Measurements from ENCODE around the gene FAM13A. TPM values are rescaled to one million over a fixed set of nuclear protein-coding genes. Genes with fewer than 3 reads are reported as not detected.
"Not testable (repeated sequence)": the region's sequence is repeated elsewhere in the genome, so short reads cannot be mapped to it uniquely, and the experiment has no call there.

The FAM13A gene
- total RNA-seq, 1 donor from 2014 or later, result 52.2 TPM

DNA sequence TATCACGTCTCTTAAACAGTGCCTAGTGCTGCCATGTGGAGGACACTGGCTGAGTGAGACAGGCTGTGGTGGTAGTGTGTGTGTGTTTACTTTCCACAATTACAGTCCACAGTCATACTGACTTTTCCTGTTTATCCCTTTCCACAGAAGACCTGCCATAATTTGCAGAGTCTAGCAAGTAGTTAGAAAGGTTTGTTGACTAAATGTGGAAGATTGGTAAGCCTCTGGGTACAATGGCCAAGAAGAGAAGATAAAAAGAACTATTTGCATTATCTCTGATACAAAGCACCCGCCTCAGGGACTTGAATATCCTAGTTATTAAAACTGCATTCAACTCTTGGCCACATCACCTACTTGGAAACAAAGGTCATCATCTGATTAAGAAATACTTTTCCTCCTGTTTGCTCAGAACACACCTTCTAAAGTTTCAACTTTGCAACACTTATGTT is 89.1 kb downstream of the FAM13A start:
- no peak for DNase-seq (ENCODE audit: low spot score in 2 of 2)
- FAIRE-seq, result no peak

DNA sequence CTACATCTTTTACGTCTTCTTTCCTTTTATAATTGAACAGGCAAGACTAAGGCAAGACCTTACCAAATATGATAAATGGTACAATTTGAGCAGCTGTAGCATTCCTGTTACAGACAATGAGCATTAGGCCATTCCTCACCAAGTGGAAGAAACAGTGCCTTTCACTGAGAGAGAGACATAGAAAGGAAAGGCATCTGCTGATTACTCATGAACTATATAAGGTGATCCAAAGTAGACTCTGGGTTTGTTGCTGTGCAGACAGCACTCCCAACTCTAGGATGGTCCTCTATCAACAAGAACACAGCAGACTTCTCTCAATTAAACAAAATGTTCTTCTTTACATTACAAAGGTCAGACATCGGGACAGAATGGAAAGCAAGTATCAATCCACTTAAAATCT is 91.9 kb downstream of the FAM13A start:
- no peak for DNase-seq (ENCODE audit: low spot score in 2 of 2)
- no peak for FAIRE-seq

GRCh38 chr4:88964450-88964849 is 92.5 kb downstream of the FAM13A start:
- FAIRE-seq (no peak), DNase-seq (ENCODE audit: low spot score in 2 of 2) (no peak)

- FAIRE-seq (no peak), DNase-seq (ENCODE audit: low spot score in 2 of 2) (no peak)
Observed at GRCh38 chr4:88963817-88964216, 93.2 kb downstream of the FAM13A start.

- DNase-seq (ENCODE audit: low spot score in 2 of 2) (no peak), FAIRE-seq (no peak)
Observed at GRCh38 chr4:88962396-88962795, 94.6 kb downstream of the FAM13A start.

DNA sequence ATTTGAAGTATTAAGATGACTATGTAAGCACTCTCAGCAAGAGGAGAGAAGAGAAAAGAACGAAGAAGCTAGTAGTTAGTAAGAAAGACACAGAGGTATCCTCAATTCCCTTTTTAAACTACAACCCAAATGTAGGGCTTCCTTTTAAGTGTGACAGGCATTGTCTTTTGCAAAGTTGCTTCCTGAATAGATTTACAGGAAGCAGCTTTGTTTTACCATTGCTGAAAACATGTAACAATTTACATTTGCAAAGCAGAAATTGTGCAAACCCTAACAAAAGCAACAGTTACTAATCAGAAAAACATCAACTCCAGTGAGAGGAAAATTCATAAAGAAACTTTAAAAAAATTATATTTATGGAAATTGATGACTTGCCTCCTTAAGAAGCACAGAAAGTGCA is 96.4 kb downstream of the FAM13A start:
- DNase-seq (ENCODE audit: low spot score in 2 of 2), result no peak
- no peak for FAIRE-seq

- no peak for FAIRE-seq
Observed at GRCh38 chr4:88958080-88958479, 98.9 kb downstream of the FAM13A start.

GRCh38 chr4:88957570-88957969 is 99.4 kb downstream of the FAM13A start:
- DNase-seq (ENCODE audit: low spot score in 2 of 2), result no peak
- no peak for FAIRE-seq

More at GRCh38 chr4:88958080-88958479, 98.9 kb downstream of the FAM13A start:
- no peak for DNase-seq (ENCODE audit: low spot score in 2 of 2)

DNA sequence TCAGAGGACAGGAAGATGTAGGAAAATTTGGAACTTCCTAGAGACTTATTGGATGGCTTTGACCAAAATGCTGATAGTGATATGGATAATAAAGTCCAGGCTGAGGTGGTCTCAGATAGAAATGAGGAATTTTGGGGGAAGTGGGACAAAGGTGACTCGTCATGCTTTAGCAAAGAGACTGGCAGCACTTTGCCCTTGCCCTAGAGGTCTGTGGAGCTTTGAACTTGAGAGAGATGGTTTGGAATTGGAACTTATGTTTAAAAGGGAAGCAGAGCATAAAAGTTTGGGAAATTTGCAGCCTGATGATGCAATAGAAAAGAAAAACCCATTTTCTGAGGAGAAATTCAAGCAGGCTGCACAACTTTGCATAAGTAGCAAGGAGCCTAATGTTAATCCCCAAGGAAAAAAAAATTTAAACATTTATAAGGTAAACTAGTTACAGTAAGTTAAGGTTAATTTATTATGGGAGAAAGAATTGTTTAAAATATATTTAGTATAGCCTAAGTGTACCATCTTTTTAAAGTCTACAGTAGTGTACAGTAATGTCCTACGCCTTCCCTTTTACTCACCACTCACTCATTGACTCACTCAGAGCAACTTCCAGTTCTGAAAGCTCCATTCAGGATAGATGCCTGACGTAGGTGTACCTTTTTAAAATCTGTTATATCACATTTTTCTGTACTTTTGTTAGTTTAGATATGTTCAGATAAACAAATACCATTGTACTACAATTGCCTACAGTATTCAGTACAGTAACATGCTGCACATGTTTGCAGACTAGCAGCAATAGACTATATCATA is 101.2 kb downstream of the FAM13A start:
- no peak for DNase-seq (ENCODE audit: low spot score in 2 of 2)
- no peak for FAIRE-seq

GRCh38 chr4:88953400-88953799 is 103.6 kb downstream of the FAM13A start:
- FAIRE-seq, result no peak
- no peak for DNase-seq (ENCODE audit: low spot score in 2 of 2)

DNA sequence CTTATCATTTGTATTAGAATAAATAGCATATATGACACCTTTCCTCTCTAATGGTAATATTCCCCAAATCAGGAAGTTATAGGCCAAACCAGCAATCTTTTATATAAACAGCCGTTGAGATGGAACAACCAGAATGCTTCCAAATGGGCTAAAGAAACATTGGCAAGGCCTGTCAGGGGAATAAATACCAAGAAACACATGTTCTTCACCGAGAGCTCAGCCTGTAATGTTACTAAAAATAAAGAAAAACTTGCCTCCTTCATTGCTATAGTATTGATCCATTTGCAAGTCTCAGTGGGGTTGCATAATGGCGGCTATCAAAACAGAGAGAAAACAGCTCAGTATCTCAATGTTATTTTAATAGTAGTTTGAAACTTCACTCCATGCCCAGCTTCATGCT is 104.9 kb downstream of the FAM13A start:
- DNase-seq (ENCODE audit: low spot score in 2 of 2), result no peak
- FAIRE-seq, result no peak

DNA sequence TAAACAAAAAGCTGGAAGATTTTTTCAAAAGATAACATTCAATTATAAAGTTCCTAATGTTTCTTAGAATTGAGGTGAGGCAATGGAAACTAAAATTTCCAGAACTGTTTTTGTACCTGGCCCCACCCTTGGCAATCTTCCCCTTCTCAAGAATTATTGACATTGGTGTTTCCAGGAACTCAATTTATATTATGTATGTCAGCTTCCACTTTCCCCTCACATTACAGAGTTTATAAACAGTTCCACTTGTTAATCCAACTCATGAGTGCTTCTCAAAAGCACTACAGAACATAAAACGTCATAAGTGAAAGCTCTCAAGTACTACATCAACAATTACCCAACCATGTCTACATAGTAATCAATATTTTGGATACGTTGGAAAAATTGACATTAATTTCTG is 107.4 kb downstream of the FAM13A start:
- FAIRE-seq (no peak), DNase-seq (ENCODE audit: low spot score in 2 of 2) (no peak)

DNA sequence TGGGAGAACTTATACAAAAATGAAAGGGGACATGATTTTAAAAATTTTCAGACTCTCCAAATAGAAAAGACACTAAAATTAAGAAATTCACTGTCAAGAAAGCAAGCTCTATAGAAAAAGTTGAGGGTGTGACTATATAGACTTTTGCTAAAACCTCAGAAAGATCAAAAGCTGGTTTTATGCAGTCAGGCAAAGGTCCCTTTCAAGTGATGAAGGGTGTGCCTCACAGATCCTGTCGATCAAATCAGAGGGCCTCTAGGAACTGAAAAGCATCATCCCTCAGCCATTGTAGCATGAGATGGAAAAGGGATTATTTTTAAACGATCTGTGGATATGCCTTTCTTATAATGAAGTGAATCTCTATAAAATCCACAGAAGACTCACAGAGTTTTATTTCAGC is 116.5 kb downstream of the FAM13A start:
- no peak for FAIRE-seq
- no peak for DNase-seq (ENCODE audit: low spot score in 2 of 2)

DNA sequence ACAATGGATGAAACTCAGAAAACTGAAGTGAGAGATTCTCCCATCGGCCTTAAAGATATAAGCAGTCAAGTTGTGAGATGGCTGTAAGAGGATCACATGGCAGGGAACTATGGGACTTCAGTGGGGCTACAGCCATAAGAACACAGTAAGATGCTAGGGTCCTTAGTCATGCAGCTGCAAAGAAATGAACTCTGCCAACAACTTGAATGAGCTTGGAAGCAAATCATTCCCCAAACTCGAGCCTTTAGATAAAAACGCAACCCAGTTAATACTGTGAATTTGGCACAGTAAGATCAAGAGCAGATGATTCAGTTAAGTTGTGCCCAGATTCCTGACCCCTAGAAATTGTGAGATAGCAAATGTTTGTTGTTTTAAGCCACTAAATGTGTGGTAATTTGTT is 117.3 kb downstream of the FAM13A start:
- no peak for DNase-seq (ENCODE audit: low spot score in 2 of 2)
- no peak for FAIRE-seq

GRCh38 chr4:88938138-88938537 is 118.8 kb downstream of the FAM13A start:
- no peak for DNase-seq (ENCODE audit: low spot score in 2 of 2)
- FAIRE-seq, result no peak

- no peak for DNase-seq (ENCODE audit: low spot score in 2 of 2)
- FAIRE-seq, result no peak
Observed at GRCh38 chr4:88937081-88937480, 119.9 kb downstream of the FAM13A start.

DNA sequence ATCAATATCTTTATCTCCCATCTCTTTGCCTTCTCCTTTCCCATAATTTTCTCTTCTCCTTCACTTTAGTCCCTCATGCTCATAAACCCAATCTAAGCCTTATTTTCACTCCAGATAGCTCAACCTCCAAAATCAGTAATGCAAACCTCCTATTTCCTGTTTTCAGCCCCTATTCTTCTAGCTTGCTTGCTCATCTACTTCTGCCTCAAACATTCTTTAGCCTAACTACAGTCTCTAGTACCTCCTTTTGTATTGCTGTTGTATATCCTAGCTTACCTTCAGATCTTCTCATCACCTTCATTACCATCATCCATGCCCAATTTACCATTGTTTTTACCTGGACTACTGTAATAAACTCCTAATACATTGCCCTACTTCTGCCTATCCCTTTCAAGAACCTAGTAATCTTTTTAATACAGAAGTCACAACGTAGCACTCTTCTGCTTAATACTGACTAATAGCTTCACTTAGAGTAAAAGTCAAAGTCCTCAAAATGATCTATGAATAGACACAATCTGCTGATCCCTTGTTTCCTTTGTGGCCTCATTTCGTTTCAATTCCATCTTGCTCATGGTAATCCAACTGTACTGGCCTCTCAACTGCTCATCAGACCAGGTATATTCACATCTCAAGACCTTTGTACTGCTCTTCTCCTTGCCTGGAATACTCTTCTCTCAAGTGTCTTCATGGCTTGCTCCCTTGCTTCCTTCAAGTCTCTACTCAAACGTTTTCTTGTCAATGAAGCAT is 123.4 kb downstream of the FAM13A start:
- no peak for FAIRE-seq
- DNase-seq (ENCODE audit: low spot score in 2 of 2), result no peak

DNA sequence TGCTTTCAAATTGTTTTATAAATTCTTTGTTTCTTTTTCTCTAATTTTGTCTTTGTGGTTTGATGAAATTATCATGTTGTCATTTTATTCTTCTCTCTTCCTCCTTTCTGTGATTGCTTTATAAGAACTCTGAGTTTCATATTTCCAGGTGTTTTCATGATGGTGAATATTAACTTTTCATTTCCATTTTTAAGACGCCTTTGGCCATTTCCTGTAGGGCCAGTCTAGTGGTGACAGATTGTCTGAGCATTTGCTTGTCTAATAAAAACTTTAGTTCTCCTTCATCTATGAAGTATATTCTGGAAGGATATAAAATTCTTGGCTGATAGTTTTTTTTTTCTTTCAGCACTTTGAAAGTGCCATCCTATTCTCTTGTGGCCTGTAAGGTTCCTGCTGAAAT is 128.1 kb downstream of the FAM13A start:
- DNase-seq (ENCODE audit: low spot score in 2 of 2) (no peak), FAIRE-seq (no peak)

DNA sequence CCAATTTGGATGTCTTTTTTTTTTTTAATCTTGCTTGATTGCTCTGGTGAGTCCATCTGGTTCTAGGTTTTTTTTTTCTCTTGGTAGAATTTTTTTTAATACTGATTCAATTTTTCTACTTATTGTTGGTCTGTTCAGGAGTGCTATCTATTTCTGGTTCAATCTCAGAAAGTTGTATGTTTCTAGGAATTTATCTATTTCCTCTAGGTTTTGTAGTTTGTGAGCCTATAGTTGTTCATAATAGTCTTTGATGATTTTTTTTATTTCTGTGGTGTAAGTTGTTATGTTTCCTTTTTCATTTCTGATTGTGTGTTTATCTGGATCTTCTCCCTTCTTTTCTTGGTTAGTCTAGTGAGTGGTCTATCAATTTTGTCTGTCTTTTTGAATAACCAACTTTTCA is 129.6 kb downstream of the FAM13A start:
- DNase-seq (ENCODE audit: low spot score in 2 of 2) (no peak), FAIRE-seq (no peak)

- FAIRE-seq (no peak), DNase-seq (ENCODE audit: low spot score in 2 of 2) (no peak)
Observed at GRCh38 chr4:88919056-88919455, 137.9 kb downstream of the FAM13A start.

- not testable (repeated sequence) for DNase-seq (ENCODE audit: low spot score in 2 of 2); FAIRE-seq
Observed at GRCh38 chr4:88913181-88913580, 143.8 kb downstream of the FAM13A start.
